Measurements from ENCODE around the gene CCDC122.

The CCDC122 gene

DNA sequence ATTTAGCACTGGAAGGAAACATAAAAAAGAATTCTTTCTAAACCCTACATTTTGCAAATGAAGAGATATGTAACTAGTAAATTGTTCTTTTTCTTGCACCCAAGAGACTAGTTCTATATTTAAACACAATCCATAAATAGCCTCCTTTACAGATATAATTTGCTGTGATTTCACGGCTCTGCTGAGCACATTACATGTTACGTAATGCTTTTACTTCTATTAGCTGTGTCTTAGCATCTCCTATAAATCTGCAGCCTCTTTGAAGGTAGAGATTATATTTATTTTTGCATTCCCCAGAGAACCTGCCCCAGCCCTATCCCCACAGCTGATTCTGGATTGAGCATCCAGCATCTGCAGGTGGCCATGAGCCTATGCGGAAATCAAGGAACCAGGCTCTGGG is 32.3 kb upstream of the CCDC122 start:
- Histone ChIP-seq H3K4me2 (ENCODE audit: low read length) (no peak overlapping the region), H3K9ac (ENCODE audit: low read length) (no peak overlapping the region), H3K4me1 (ENCODE audit: insufficient read depth, low read length, severe bottlenecking) (no peaks in the 10 kb centered on the region), H3K27me3 (ENCODE audit: insufficient read depth, low read length) (no peaks in the 10 kb centered on the region), H3K9me2 (ENCODE audit: low read depth, low read length) (no peaks in the 10 kb centered on the region), H3K79me2 (ENCODE audit: insufficient read depth, low read length) (no peaks in the 10 kb centered on the region), H2AFZ (ENCODE audit: low read length) (no peak overlapping the region), H3F3A (ENCODE audit: insufficient read depth, low read length) (no peaks in the 10 kb centered on the region), H3K4me3 (ENCODE audit: low read depth, low read length, poor library complexity, severe bottlenecking) (no peak overlapping the region), H3K9me3 (ENCODE audit: low read length) (no peaks in the 10 kb centered on the region), H3K36me3 (ENCODE audit: insufficient read depth, low read length) (no peaks in the 10 kb centered on the region), H4K20me1 (ENCODE audit: insufficient read depth, low read length) (no peaks in the 10 kb centered on the region), H3K27ac (ENCODE audit: low read depth, low read length, poor library complexity, severe bottlenecking) (no peak overlapping the region)
- TF ChIP-seq EZH2 (IDR thresholded peaks at IDR 0.05; ENCODE audit: borderline replicate concordance, low read length) = no peak
- TF ChIP-seq, protein P1, sequence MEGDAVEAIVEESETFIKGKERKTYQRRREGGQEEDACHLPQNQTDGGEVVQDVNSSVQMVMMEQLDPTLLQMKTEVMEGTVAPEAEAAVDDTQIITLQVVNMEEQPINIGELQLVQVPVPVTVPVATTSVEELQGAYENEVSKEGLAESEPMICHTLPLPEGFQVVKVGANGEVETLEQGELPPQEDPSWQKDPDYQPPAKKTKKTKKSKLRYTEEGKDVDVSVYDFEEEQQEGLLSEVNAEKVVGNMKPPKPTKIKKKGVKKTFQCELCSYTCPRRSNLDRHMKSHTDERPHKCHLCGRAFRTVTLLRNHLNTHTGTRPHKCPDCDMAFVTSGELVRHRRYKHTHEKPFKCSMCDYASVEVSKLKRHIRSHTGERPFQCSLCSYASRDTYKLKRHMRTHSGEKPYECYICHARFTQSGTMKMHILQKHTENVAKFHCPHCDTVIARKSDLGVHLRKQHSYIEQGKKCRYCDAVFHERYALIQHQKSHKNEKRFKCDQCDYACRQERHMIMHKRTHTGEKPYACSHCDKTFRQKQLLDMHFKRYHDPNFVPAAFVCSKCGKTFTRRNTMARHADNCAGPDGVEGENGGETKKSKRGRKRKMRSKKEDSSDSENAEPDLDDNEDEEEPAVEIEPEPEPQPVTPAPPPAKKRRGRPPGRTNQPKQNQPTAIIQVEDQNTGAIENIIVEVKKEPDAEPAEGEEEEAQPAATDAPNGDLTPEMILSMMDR (IDR thresholded peaks at IDR 0.05; ENCODE audit: low read length) = no peak

DNA sequence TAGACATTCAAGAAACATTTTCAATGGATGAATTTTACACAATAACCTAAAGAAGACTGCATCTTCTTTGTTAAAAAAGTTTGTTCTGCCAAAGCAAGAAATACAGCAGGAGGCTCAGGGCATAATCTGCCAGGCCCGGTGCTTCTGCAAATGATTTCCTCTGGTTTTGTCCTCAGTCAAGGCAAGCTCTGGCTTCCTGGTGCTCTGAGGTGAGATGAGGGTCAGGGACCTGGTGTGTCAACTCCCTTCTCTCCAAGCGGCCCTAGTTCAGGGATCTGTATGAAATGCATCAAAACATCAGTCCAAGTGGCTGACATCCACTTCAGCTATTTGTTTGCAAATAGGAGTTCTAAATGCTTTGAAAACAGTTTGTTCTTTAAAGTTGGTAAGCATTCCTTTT is 31.7 kb upstream of the CCDC122 start:
- TF ChIP-seq, protein P1 (IDR thresholded peaks at IDR 0.05; ENCODE audit: low read length) = no peak
- no peak for TF ChIP-seq EZH2 (IDR thresholded peaks at IDR 0.05; ENCODE audit: borderline replicate concordance, low read length)

DNA sequence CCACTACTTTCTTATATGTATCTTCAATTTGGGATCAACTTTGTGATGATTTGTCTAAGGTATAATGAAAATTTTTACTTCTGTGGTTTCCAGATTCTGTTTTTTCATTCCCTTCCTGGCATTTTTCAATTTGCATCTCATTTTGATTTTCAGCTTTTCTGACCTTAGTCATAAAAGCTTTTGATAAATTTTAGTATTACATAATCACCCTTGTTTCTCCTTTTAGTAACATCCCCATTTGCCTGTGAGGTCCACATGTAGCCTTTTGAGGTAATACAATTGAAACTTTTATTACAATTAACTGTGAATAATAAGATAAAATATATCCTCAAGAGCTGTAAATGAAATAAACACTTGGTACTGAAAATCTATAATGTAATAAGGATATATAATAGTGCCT is 31.3 kb upstream of the CCDC122 start:
- no peaks in the 10 kb centered on the region for H4K20me1 ChIP-seq (ENCODE audit: insufficient read depth, low read length)
- H3K4me3 ChIP-seq (ENCODE audit: low read depth, low read length, poor library complexity, severe bottlenecking) = no peak overlapping the region

More for the DNA sequence above, 31.7 kb upstream of the CCDC122 start:
- Histone ChIP-seq H3K27ac (ENCODE audit: low read depth, low read length, poor library complexity, severe bottlenecking) (no peak overlapping the region), H4K20me1 (ENCODE audit: insufficient read depth, low read length) (no peaks in the 10 kb centered on the region), H2AFZ (ENCODE audit: low read length) (no peak overlapping the region), H3K27me3 (ENCODE audit: insufficient read depth, low read length) (no peaks in the 10 kb centered on the region), H3K9me3 (ENCODE audit: low read length) (no peaks in the 10 kb centered on the region), H3K4me1 (ENCODE audit: insufficient read depth, low read length, severe bottlenecking) (no peaks in the 10 kb centered on the region), H3K4me2 (ENCODE audit: low read length) (no peak overlapping the region), H3K9ac (ENCODE audit: low read length) (no peak overlapping the region), H3F3A (ENCODE audit: insufficient read depth, low read length) (no peaks in the 10 kb centered on the region), H3K9me2 (ENCODE audit: low read depth, low read length) (no peaks in the 10 kb centered on the region), H3K36me3 (ENCODE audit: insufficient read depth, low read length) (no peaks in the 10 kb centered on the region), H3K4me3 (ENCODE audit: low read depth, low read length, poor library complexity, severe bottlenecking) (no peak overlapping the region), H3K79me2 (ENCODE audit: insufficient read depth, low read length) (no peaks in the 10 kb centered on the region)

More for the DNA sequence above, 31.3 kb upstream of the CCDC122 start:
- H3F3A ChIP-seq (ENCODE audit: insufficient read depth, low read length) = no peaks in the 10 kb centered on the region
- no peak overlapping the region for H3K9ac ChIP-seq (ENCODE audit: low read length)
- H3K9me2 ChIP-seq (ENCODE audit: low read depth, low read length) = no peaks in the 10 kb centered on the region
- TF ChIP-seq EZH2 (IDR thresholded peaks at IDR 0.05; ENCODE audit: borderline replicate concordance, low read length) = no peak
- TF ChIP-seq, protein P1 (IDR thresholded peaks at IDR 0.05; ENCODE audit: low read length) = no peak
- H3K9me3 ChIP-seq (ENCODE audit: low read length) = no peaks in the 10 kb centered on the region
- no peaks in the 10 kb centered on the region for H3K79me2 ChIP-seq (ENCODE audit: insufficient read depth, low read length)
- H3K36me3 ChIP-seq (ENCODE audit: insufficient read depth, low read length) = no peaks in the 10 kb centered on the region
- H3K4me2 ChIP-seq (ENCODE audit: low read length) = no peak overlapping the region
- H2AFZ ChIP-seq (ENCODE audit: low read length) = no peak overlapping the region
- H3K27me3 ChIP-seq (ENCODE audit: insufficient read depth, low read length) = no peaks in the 10 kb centered on the region
- H3K27ac ChIP-seq (ENCODE audit: low read depth, low read length, poor library complexity, severe bottlenecking) = no peak overlapping the region
- no peaks in the 10 kb centered on the region for H3K4me1 ChIP-seq (ENCODE audit: insufficient read depth, low read length, severe bottlenecking)

Measured in OCI-LY1 (cell line).